ENCODE data around the gene INTS11.

DNA sequence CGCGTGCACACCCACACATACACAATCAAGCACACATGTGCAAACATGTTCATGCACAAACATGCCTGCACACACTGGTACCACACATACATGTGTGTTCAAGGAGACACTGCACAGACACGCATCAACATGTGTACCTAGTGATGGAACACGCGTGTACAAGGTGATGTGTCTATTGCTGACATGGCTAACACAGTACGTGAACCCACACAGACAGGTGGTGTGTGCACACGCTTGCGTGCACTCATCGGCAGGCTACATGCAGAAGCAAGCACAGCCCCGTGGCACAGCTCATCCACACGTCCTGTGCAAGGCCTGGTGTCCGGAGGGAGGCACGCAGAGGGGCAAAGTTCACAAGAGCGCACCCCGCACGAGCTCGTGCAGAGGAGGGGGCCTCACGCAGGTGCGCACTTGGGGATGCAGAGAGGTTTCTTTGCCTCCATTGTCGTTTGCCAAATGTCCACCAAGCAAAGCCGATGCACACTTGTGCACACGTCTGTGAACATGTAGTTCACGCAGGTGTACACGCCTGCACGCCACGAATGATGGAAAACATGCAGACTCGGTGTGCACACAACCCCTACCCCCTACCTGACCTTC is 17.7 kb downstream of the INTS11 start:
- no peak for TF ChIP-seq POLR2AphosphoS5 (IDR thresholded peaks at IDR 0.05; ENCODE audit: control insufficient read depth, insufficient read depth, low read depth, low read length)
- TF ChIP-seq, protein P1, sequence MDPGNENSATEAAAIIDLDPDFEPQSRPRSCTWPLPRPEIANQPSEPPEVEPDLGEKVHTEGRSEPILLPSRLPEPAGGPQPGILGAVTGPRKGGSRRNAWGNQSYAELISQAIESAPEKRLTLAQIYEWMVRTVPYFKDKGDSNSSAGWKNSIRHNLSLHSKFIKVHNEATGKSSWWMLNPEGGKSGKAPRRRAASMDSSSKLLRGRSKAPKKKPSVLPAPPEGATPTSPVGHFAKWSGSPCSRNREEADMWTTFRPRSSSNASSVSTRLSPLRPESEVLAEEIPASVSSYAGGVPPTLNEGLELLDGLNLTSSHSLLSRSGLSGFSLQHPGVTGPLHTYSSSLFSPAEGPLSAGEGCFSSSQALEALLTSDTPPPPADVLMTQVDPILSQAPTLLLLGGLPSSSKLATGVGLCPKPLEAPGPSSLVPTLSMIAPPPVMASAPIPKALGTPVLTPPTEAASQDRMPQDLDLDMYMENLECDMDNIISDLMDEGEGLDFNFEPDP (CRISPR knock-in tag; IDR thresholded peaks at IDR 0.05) = no peak
- TF ChIP-seq CLOCK (CRISPR knock-in tag; IDR thresholded peaks at IDR 0.05; ENCODE audit: borderline replicate concordance) = no peak

Data from K562 (cell line).